Activated gamma-delta T cell treated with Interleukin-2 at 50 U/mL for 16 hours (primary cell): ENCODE data around the gene U2AF1L4.
"Not testable (repeated sequence)": the region's sequence is repeated elsewhere in the genome, so short reads cannot be mapped to it uniquely, and the experiment has no call there.

Experiments
- DNase-seq: peaks from one replicate; pipeline ENCODE4 v3.0.0-alpha.2; 2020

Gene U2AF1L4

GRCh38 chr19:35780058-35780457, 34.8 kb upstream of the U2AF1L4 start:
- no peak for DNase-seq

GRCh38 chr19:35779033-35779432, 33.8 kb upstream of the U2AF1L4 start:
- no peak for DNase-seq

GRCh38 chr19:35777961-35778360, 32.7 kb upstream of the U2AF1L4 start:
- no peak for DNase-seq

GRCh38 chr19:35777086-35777841, 32.0 kb upstream of the U2AF1L4 start:
- no peak for DNase-seq

DNA sequence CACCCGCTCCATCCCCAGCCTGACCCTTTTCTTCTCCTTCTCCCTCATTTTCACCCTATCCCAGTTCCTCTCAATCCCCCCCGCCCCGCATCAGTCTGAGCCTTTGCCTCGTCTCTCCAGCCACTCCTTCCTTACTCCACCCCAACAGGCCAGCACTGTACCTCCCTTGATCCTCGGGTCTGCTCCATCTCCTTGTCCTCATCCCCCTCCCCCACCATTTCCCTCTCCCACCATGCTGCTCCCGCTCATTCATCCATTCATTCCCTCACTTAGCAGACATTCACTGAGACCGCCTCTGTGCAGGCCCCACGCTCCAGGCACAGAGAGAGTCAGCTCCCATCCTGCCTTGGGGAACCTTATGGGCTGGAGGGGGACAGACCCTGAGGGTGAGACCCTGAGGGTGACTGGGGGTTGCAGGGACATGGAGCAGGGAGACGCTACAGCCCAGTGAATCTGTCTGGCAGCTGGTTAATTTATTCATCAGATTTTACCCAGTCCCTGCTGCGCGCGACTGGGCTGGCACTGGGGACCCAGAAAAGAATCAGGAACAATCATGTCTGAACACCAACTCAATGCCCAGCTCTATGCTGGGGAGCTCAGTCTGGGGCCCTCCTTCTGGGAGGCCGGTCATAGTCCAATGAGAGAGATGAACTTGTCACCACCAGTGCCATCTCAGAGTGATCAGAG, 31.0 kb upstream of the U2AF1L4 start:
- DNase-seq, result no peak

DNA sequence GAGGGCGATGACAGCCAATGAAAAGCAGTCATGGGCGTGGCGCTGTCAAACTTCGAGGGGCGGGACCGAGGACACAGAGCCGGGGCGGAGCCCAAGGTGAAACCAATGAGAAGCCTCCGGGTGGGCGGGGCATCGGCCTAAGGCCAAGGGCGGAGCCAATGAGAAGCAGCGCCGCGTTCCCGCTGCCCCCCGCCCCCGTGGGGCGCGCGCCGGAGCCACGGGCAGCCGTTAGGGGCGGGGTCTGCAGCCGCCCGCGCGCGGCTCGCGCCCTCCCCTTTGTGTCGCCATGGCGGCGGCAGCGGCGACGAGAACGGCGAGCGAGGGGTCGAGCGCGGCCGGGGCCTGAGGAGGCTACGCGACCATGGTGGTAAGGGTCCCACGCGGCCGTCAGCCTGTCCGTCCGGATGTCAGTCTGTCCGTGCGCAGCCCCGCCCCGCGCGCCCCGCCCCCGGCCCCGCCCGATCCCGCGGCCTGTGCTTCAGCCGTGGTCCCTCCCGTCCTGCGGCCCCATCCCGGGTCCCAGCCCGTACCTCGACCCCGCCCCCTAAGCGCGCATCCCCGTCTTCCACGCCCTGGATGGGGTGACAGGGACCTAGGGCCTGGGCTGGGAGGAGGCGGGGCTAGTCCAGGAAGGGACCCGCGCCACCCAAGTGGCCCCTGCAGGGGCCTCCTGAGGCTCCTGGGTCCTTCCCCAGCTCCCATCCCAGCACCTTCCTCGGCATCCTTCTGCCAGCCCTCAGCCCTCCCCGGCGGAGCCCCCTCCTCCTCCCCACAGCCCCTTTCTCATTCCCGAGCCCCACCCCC, 30.3 kb upstream of the U2AF1L4 start, which contains the start of gene ARHGAP33:
Gene ARHGAP33 (plus strand): TSS at position 267 of the 804 bp plus-strand sequence. CDS start 95 bp downstream, at position 362.
- DNase-seq, result peak; percentile 98

DNA sequence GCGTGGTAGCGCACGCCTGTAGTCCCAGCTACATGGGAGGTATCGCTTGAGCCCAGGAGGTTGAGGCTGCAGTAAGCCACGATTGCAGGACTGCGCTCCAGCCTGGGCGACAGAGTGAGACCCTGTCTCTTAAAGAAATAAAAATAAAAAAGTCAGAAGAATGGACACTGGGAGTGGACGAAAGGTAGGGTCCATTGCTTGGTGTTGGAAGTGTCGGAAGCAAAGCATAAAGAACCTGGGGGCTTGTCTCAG, 29.8 kb upstream of the U2AF1L4 start:
- DNase-seq, result no peak

GRCh38 chr19:35774274-35775045, 29.2 kb upstream of the U2AF1L4 start:
- no peak for DNase-seq

- DNase-seq, result no peak
These were observed 28.0 kb upstream of the U2AF1L4 start for GRCh38 chr19:35773020-35773806.

DNA sequence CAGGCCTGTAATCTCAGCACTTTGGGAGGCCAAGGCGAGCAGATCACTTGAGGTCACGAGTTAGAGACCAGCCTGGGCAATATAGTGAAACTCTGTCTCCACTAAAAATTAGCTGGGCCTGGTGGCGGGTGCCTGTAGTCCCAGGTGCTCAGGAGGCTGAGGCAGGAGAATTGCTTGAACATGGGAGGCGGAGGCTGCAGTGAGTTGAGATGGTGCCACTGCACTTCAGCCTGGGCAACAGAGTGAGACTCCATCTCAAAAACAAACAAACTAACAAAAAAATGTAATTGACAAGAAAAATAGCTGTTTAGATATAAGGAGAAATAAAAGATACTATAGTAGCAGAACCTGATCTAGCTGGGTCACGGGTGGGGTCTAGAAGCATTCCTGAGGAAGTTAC, 27.1 kb upstream of the U2AF1L4 start:
- not testable (repeated sequence) for DNase-seq

- no peak for DNase-seq
These were observed 22.8 kb upstream of the U2AF1L4 start for GRCh38 chr19:35768082-35768421.

- DNase-seq, result no peak
These were observed 22.3 kb upstream of the U2AF1L4 start for GRCh38 chr19:35767288-35768081.

DNA sequence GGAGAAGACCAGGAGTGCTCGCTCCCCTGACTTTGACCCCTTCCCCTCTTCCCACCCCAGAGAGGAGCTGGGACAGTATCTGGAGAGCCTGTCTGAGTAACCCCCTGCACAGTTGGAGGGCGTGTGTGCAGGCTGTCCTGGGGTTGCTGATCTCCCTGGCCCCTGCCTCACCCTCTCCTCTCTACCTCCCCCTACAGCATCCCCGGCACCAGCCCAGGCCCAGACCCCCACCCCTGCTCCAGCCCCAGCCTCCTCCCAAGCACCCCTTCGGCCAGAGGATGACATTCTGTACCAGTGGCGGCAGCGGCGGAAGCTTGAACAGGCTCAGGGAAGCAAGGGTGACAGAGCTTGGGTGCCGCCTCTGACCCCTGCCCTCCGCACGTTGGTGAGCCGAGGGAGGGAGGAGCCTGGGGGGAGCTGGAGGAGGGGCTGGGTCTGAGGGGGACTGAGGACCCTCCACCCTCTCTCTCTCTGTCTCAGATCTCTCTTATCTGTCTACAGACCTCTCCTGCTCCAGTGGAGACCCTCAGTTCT, 21.4 kb upstream of the U2AF1L4 start:
- DNase-seq, result no peak

GRCh38 chr19:35764432-35765315, 19.5 kb upstream of the U2AF1L4 start:
- no peak for DNase-seq

- no peak for DNase-seq
These were observed 15.6 kb upstream of the U2AF1L4 start for GRCh38 chr19:35760711-35761349.

- DNase-seq, result no peak
These were observed 14.5 kb upstream of the U2AF1L4 start for GRCh38 chr19:35759697-35760096.

DNA sequence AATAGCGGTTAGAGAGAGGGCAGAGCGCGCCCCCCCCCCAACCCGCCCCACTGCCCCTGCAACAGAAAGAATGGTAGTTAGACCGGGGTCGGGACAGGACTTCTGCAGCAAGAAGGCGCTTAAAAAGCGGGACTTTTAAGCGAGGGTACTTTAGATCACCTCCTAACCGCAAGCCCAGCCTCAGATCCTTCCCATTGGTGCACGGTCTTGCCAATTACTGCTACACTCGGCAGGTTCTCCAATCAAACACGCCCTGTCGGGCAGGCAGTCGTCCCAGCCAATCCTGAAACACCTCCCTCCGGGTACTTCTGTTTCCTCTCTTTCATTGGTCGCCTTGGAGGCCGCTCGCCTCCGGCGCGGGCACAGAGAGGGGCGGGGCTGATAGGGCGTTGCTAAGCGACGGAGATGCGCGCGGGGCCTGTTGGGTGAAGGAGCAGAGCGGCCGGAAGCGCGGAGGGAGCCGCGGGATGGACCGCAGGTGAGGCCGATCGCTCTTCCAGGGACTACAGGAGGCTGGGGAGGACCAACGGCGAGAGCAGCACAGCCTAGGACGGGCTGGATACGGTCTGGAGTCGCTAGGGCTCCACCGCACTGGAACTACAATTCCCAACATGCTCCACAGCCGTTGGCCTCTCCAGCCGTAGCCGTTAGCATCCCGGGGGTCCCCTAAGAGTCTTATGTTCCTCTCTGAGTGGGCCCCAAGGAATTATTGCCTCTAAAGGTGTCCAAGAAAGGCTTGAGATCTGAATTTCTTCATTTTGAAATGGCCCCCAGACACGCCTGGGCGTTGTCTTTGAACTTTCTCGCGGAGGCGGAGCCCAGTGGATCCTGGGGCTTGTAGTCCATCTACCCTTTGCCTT, 12.8 kb upstream of the U2AF1L4 start, which contains the start of gene PROSER3:
Gene PROSER3 (plus strand): TSS at position 428 of the 860 bp plus-strand sequence. CDS start 40 bp downstream, at position 468.
- peak; percentile 98 for DNase-seq

DNA sequence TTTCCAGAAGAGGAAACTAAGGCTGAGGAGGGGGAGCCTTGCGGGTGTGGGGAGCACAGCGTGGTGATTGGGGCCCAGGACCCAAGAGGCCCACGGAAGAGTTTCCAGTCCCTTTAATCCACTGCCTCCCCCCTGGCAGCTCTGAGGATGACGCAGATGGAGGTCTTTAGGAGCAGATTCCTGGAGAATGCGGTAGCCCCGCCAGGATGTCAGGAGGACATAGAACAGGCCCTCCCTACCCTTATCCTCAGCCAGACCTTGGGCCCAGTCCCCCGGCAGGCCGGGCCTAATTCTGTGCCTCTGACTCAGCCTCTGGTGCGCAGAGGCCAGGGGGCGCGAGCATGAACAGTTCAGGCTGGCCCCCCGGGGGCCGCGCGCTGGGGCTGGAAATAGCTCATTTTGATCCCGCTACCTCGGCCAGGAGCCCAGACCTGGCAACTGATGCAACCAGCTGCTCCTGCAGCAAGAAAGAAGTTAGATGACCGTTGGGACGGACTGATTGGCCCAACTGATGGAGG, 12.1 kb upstream of the U2AF1L4 start:
- no peak for DNase-seq
